Neuronal stem cell (in vitro differentiated cells): ENCODE results near the gene GK.

ENCODE experiments used
- DNase-seq: peaks from one replicate; pipeline ENCODE4 v3.0.0-alpha.2; 2013; ENCODE audit warnings: low spot score
- H2AFZ ChIP-seq: one replicate; pipeline ENCODE4 v1.6.1; 2013; ENCODE audit warnings: mild to moderate bottlenecking, low read length, inconsistent platforms
- H2AK5ac ChIP-seq: 2 replicates; pipeline ENCODE4 v1.6.1; 2013; ENCODE audit warnings: low read depth, mild to moderate bottlenecking, inconsistent platforms, low read length, moderate library complexity, mixed read lengths
- H2BK120ac ChIP-seq: 2 replicates; pipeline ENCODE4 v1.6.1; 2013; ENCODE audit warnings: low read depth, mild to moderate bottlenecking, inconsistent platforms, low read length, moderate library complexity, mixed read lengths
- H2BK12ac ChIP-seq: one replicate; pipeline ENCODE4 v1.6.1; 2013; ENCODE audit warnings: low read length, inconsistent platforms
- H2BK15ac ChIP-seq: 2 replicates; pipeline ENCODE4 v1.6.1; 2013; ENCODE audit warnings: mild to moderate bottlenecking, low read length, inconsistent platforms, mixed read lengths
- H2BK5ac ChIP-seq: one replicate; pipeline ENCODE4 v1.6.1; 2013; ENCODE audit warnings: inconsistent platforms, mild to moderate bottlenecking, low read length, moderate library complexity
- H3K14ac ChIP-seq: one replicate; pipeline ENCODE4 v1.6.1; 2013; ENCODE audit warnings: low read length, inconsistent platforms
- H3K18ac ChIP-seq: 2 replicates; pipeline ENCODE4 v1.6.1; 2013; ENCODE audit warnings: low read length, inconsistent platforms
- H3K23ac ChIP-seq: 2 replicates; pipeline ENCODE4 v1.6.1; 2013; ENCODE audit warnings: low read depth, mild to moderate bottlenecking, mixed read lengths, low read length, inconsistent platforms; ENCODE audit not compliant: poor library complexity
- H3K27ac ChIP-seq: replicated peaks from 3 replicates; pipeline ENCODE4 v1.5.1; 2013; ENCODE audit warnings: low read length, inconsistent platforms
- H3K27me3 ChIP-seq, 3 experiments: 2 replicates each; pipeline ENCODE4 v1.6.1; 2013; ENCODE audit warnings: low read length in 3 of 3, mild to moderate bottlenecking in 2 of 3, inconsistent platforms in 1 of 3, low read depth in 1 of 3, mixed read lengths in 1 of 3, moderate library complexity in 1 of 3; ENCODE audit not compliant: control insufficient read depth in 3 of 3, insufficient read depth in 3 of 3
- H3K36me3 ChIP-seq, 2 donors: replicated peaks in 1 of 2; 2 replicates each; pipeline ENCODE4 v1.6.1; 2013; ENCODE audit warnings: low read length in 2 of 2; ENCODE audit not compliant: control insufficient read depth in 2 of 2, insufficient read depth in 2 of 2
- H3K4ac ChIP-seq: 2 replicates; pipeline ENCODE4 v1.6.1; 2013; ENCODE audit warnings: inconsistent platforms, mild to moderate bottlenecking, low read length, moderate library complexity
- H3K4me1 ChIP-seq, 2 donors: 1 replicate in 1 of 2; 2 replicates in 1 of 2; pipeline ENCODE4 v1.6.1; 2013; ENCODE audit warnings: low read length in 2 of 2, low read depth in 1 of 2; ENCODE audit not compliant: control insufficient read depth in 2 of 2, insufficient read depth in 1 of 2
- H3K4me2 ChIP-seq: one replicate; pipeline ENCODE4 v1.6.1; 2013; ENCODE audit warnings: mild to moderate bottlenecking, low read length, inconsistent platforms; ENCODE audit not compliant: insufficient read depth, poor library complexity, severe bottlenecking
- H3K4me3 ChIP-seq, 2 donors: 2 replicates each; pipeline ENCODE4 v1.5.1; 2013; ENCODE audit warnings: low read length in 2 of 2, mild to moderate bottlenecking in 2 of 2, inconsistent platforms in 1 of 2, moderate library complexity in 1 of 2
- H3K79me1 ChIP-seq: one replicate; pipeline ENCODE4 v1.6.1; 2013; ENCODE audit warnings: low read depth, mild to moderate bottlenecking, inconsistent platforms, low read length, moderate library complexity
- H3K9ac ChIP-seq: one replicate; pipeline ENCODE4 v1.6.1; 2013; ENCODE audit warnings: mild to moderate bottlenecking, low read depth, low read length, inconsistent platforms; ENCODE audit not compliant: poor library complexity
- H3K9me3 ChIP-seq, 2 donors: replicated peaks in 1 of 2; 2 replicates each; pipeline versions ENCODE3 to v1.6.1; 2013; ENCODE audit warnings: low read length in 2 of 2, mild to moderate bottlenecking in 2 of 2, inconsistent platforms in 1 of 2, low read depth in 1 of 2, mixed read lengths in 1 of 2, moderate library complexity in 1 of 2; ENCODE audit not compliant: control insufficient read depth in 2 of 2, insufficient read depth in 1 of 2
- H4K8ac ChIP-seq: one replicate; pipeline ENCODE4 v1.6.1; 2013; ENCODE audit warnings: low read depth, mild to moderate bottlenecking, inconsistent platforms, low read length, moderate library complexity
- H4K91ac ChIP-seq: one replicate; pipeline ENCODE4 v1.6.1; 2013; ENCODE audit warnings: low read length, low read depth, mild to moderate bottlenecking, inconsistent platforms; ENCODE audit not compliant: poor library complexity
- WGBS, 2 donors: extraction: QIAGEN DNeasy Blood & Tissue Kit; methylation state at CpG; one replicate each; pipeline ENCODE4 v1.1.7; 2013; ENCODE audit warnings: missing lambda C conversion rate in 2 of 2, mixed read lengths in 1 of 2; ENCODE audit not compliant: insufficient read length in 2 of 2, insufficient replicate concordance in 1 of 2; ENCODE audit errors: extremely low coverage in 2 of 2; 5-methylcytosine and 5-hydroxymethylcytosine counted together

GK gene

GRCh38 chrX:30735839-30736238 is 82.6 kb downstream of the GK start:
- Histone ChIP-seq H3K23ac (no peak overlapping the region), H2BK12ac (no peak overlapping the region), H2AK5ac (no peak overlapping the region), H3K14ac (no peak overlapping the region), H2AFZ (no peak overlapping the region), H4K91ac (no peak overlapping the region), H3K4ac (no peak overlapping the region), H2BK120ac (no peak overlapping the region), H3K4me1 (no peaks in the 10 kb centered on the region), H3K36me3 (no peaks in the 10 kb centered on the region), H3K27me3 (no peaks in the 10 kb centered on the region), H3K4me2 (no peak overlapping the region), H3K9me3 (no peaks in the 10 kb centered on the region), H3K4me3 (no peak overlapping the region), H2BK5ac (no peak overlapping the region), H3K79me1 (no peaks in the 10 kb centered on the region), H3K18ac (no peak overlapping the region), H2BK15ac (no peak overlapping the region), H3K9ac (no peak overlapping the region), H3K27ac (no peak overlapping the region), H4K8ac (no peak overlapping the region)
- DNase-seq, result peak; percentile 41
- WGBS, 2 donors, result no CpG with 5 or more reads among the region's 6 CpGs

- Histone ChIP-seq H2AFZ (peak overlapping the region; percentile 56), H2BK120ac (no peak overlapping the region), H2BK5ac (no peak overlapping the region), H3K9me3 (no peaks in the 10 kb centered on the region), H3K23ac (no peak overlapping the region), H3K27me3 (no peaks in the 10 kb centered on the region), H3K4me1 (no peaks in the 10 kb centered on the region), H3K27ac (peak overlapping the region; percentile 68), H3K18ac (no peak overlapping the region), H2AK5ac (no peak overlapping the region), H3K9ac (no peak overlapping the region), H4K91ac (no peak overlapping the region), H3K36me3 (no peaks in the 10 kb centered on the region), H3K79me1 (no peaks in the 10 kb centered on the region), H3K4me2 (no peak overlapping the region), H3K14ac (no peak overlapping the region), H3K4ac (no peak overlapping the region), H2BK15ac (no peak overlapping the region), H2BK12ac (no peak overlapping the region), H4K8ac (no peak overlapping the region), H3K4me3 (no peak overlapping the region)
- no CpG with 5 or more reads among the region's 3 CpGs for WGBS, 2 donors
- DNase-seq, result peak; percentile 5
Measured at GRCh38 chrX:30741545-30741944, 88.3 kb downstream of the GK start.

GRCh38 chrX:30748342-30748960 is 95.2 kb downstream of the GK start:
- Histone ChIP-seq H4K8ac (no peak overlapping the region), H3K18ac (no peak overlapping the region), H3K27ac (no peak overlapping the region), H3K79me1 (no peaks in the 10 kb centered on the region), H3K4ac (no peak overlapping the region), H3K4me2 (no peak overlapping the region), H3K36me3 (no peaks in the 10 kb centered on the region), H3K27me3 (no peaks in the 10 kb centered on the region), H3K14ac (no peak overlapping the region), H2BK12ac (no peak overlapping the region), H3K4me1 (no peaks in the 10 kb centered on the region), H3K9ac (no peak overlapping the region), H4K91ac (no peak overlapping the region), H2BK120ac (no peak overlapping the region), H2AK5ac (no peak overlapping the region), H2AFZ (no peak overlapping the region), H3K4me3 (no peak overlapping the region), H3K9me3 (no peaks in the 10 kb centered on the region), H2BK15ac (no peak overlapping the region), H2BK5ac (no peak overlapping the region), H3K23ac (no peak overlapping the region)
- no CpG with 5 or more reads among the region's 11 CpGs for WGBS, 2 donors
- DNase-seq, result no peak

GRCh38 chrX:30751497-30751896 is 98.3 kb downstream of the GK start:
- Histone ChIP-seq H4K8ac (no peak overlapping the region), H3K9me3 (no peaks in the 10 kb centered on the region), H3K4me2 (no peak overlapping the region), H2BK120ac (no peak overlapping the region), H3K27ac (no peak overlapping the region), H3K23ac (no peak overlapping the region), H2AFZ (no peak overlapping the region), H2AK5ac (no peak overlapping the region), H4K91ac (no peak overlapping the region), H3K4ac (no peak overlapping the region), H3K79me1 (no peaks in the 10 kb centered on the region), H3K18ac (no peak overlapping the region), H3K9ac (no peak overlapping the region), H3K14ac (no peak overlapping the region), H3K4me1 (no peaks in the 10 kb centered on the region), H2BK5ac (no peak overlapping the region), H3K36me3 (no peaks in the 10 kb centered on the region), H3K4me3 (no peak overlapping the region), H2BK15ac (no peak overlapping the region), H2BK12ac (no peak overlapping the region), H3K27me3 (no peaks in the 10 kb centered on the region)
- no CpG with 5 or more reads among the region's 3 CpGs for WGBS, 2 donors
- no peak for DNase-seq
